H9 (cell line): ENCODE data around the gene FOXO6. TPM values are rescaled to one million over a fixed set of nuclear protein-coding genes. Genes with fewer than 3 reads are reported as not detected.

Source experiments
- DNase-seq: peaks from one replicate; pipeline ENCODE4 v3.0.0-alpha.2; 2017
- H2AFZ ChIP-seq: one replicate; pipeline ENCODE4 v1.6.1; 2013; ENCODE audit warnings: mild to moderate bottlenecking, low read length, control low read depth, moderate library complexity
- H2AK5ac ChIP-seq: 2 replicates; pipeline ENCODE4 v1.6.1; 2013; ENCODE audit warnings: low read length, control low read depth, mixed read lengths; ENCODE audit not compliant: insufficient read length
- H2BK120ac ChIP-seq: one replicate; pipeline ENCODE4 v1.6.1; 2013; ENCODE audit warnings: low read depth, mild to moderate bottlenecking, low read length, control low read depth, inconsistent platforms; ENCODE audit not compliant: poor library complexity, severe bottlenecking
- H2BK12ac ChIP-seq: 2 replicates; pipeline ENCODE4 v1.6.1; 2013; ENCODE audit warnings: low read length, control low read depth, mixed read lengths, low read depth; ENCODE audit not compliant: insufficient read length
- H2BK15ac ChIP-seq: 2 replicates; pipeline ENCODE4 v1.6.1; 2013; ENCODE audit warnings: low read depth, low read length, control low read depth
- H2BK20ac ChIP-seq: one replicate; pipeline ENCODE4 v1.6.1; 2013; ENCODE audit warnings: low read depth, mild to moderate bottlenecking, low read length, control low read depth, inconsistent platforms; ENCODE audit not compliant: poor library complexity, severe bottlenecking
- H2BK5ac ChIP-seq: 2 replicates; pipeline ENCODE4 v1.6.1; 2013; ENCODE audit warnings: low read length, control low read depth, mixed read lengths; ENCODE audit not compliant: insufficient read length
- H3K14ac ChIP-seq: 2 replicates; pipeline ENCODE4 v1.6.1; 2013; ENCODE audit warnings: low read length, control low read depth; ENCODE audit not compliant: insufficient read depth
- H3K18ac ChIP-seq: 2 replicates; pipeline ENCODE4 v1.6.1; 2013; ENCODE audit warnings: low read depth, mild to moderate bottlenecking, mixed read lengths, low read length, control low read depth; ENCODE audit not compliant: insufficient read length
- H3K23ac ChIP-seq: 2 replicates; pipeline ENCODE4 v1.6.1; 2013; ENCODE audit warnings: low read length, control low read depth, mixed read lengths, low read depth; ENCODE audit not compliant: insufficient read length
- H3K23me2 ChIP-seq: 2 replicates; pipeline ENCODE4 v1.6.1; 2013; ENCODE audit warnings: low read depth, mild to moderate bottlenecking, mixed read lengths, low read length, control low read depth; ENCODE audit not compliant: insufficient read length, poor library complexity, severe bottlenecking
- H3K27ac ChIP-seq: 2 replicates; pipeline ENCODE4 v1.5.1; 2013; ENCODE audit warnings: low read length, control low read depth, mixed read lengths, low read depth; ENCODE audit not compliant: insufficient read length
- H3K27me3 ChIP-seq: 2 replicates; pipeline ENCODE4 v1.6.1; 2013; ENCODE audit warnings: low read length, control low read depth, inconsistent platforms; ENCODE audit not compliant: insufficient read depth
- H3K4ac ChIP-seq: 2 replicates; pipeline ENCODE4 v1.6.1; 2013; ENCODE audit warnings: low read depth, mild to moderate bottlenecking, control low read depth, inconsistent platforms, low read length, moderate library complexity
- H3K4me1 ChIP-seq: 2 replicates; pipeline ENCODE4 v1.6.1; 2013; ENCODE audit warnings: low read length, control low read depth, inconsistent platforms; ENCODE audit not compliant: insufficient read depth
- H3K4me2 ChIP-seq: 2 replicates; pipeline ENCODE4 v1.6.1; 2013; ENCODE audit warnings: low read length, control low read depth, mixed read lengths; ENCODE audit not compliant: insufficient read length, insufficient read depth
- H3K56ac ChIP-seq: 2 replicates; pipeline ENCODE4 v1.6.1; 2013; ENCODE audit warnings: low read depth, mild to moderate bottlenecking, mixed read lengths, low read length, control low read depth; ENCODE audit not compliant: insufficient read length
- H3K79me1 ChIP-seq: 2 replicates; pipeline ENCODE4 v1.6.1; 2013; ENCODE audit warnings: low read depth, mild to moderate bottlenecking, moderate library complexity, low read length, control low read depth, inconsistent platforms; ENCODE audit not compliant: insufficient read depth, poor library complexity, severe bottlenecking
- H3K79me2 ChIP-seq: 2 replicates; pipeline ENCODE4 v1.6.1; 2013; ENCODE audit warnings: low read length, control low read depth, inconsistent platforms; ENCODE audit not compliant: insufficient read depth
- H3K9ac ChIP-seq: 2 replicates; pipeline ENCODE4 v1.6.1; 2013; ENCODE audit warnings: low read length, control low read depth, mixed read lengths; ENCODE audit not compliant: insufficient read length; ENCODE audit errors: extremely low read depth
- H3K9me3 ChIP-seq: one replicate; pipeline ENCODE4 v1.6.1; 2013; ENCODE audit warnings: low read depth, low read length, inconsistent platforms; ENCODE audit not compliant: control insufficient read depth
- H3T11ph ChIP-seq: one replicate; pipeline ENCODE4 v1.6.1; 2013; ENCODE audit warnings: mild to moderate bottlenecking, low read length, control low read depth, inconsistent platforms
- H4K20me1 ChIP-seq: one replicate; pipeline ENCODE4 v1.6.1; 2013; ENCODE audit not compliant: control insufficient read depth, insufficient read length, insufficient read depth
- H4K5ac ChIP-seq: 2 replicates; pipeline ENCODE4 v1.6.1; 2013; ENCODE audit warnings: low read depth, mild to moderate bottlenecking, mixed read lengths, low read length, control low read depth; ENCODE audit not compliant: insufficient read length
- H4K8ac ChIP-seq: replicated peaks from 2 replicates; pipeline ENCODE4 v1.6.1; 2013; ENCODE audit warnings: low read length, control low read depth, mixed read lengths, low read depth; ENCODE audit not compliant: insufficient read length
- H4K91ac ChIP-seq: 2 replicates; pipeline ENCODE4 v1.6.1; 2013; ENCODE audit warnings: low read depth, mild to moderate bottlenecking, moderate library complexity, mixed read lengths, low read length, control low read depth; ENCODE audit not compliant: insufficient read length
- H3K27ac Mint-ChIP-seq, 3 experiments: 2 replicates in 2 of 3; 3 replicates in 1 of 3; pipeline ENCODE4 v1.8.0; 2020 to 2021; ENCODE audit warnings: mixed read lengths in 3 of 3, mild to moderate bottlenecking in 1 of 3, moderate library complexity in 1 of 3
- H3K27me3 Mint-ChIP-seq: 2 replicates; pipeline ENCODE4 v1.8.0; 2021; ENCODE audit warnings: low read depth, mild to moderate bottlenecking, moderate library complexity, mixed read lengths
- H3K36me3 Mint-ChIP-seq, 3 experiments: 2 replicates in 2 of 3; 3 replicates in 1 of 3; pipeline ENCODE4 v1.8.0; 2020 to 2021; ENCODE audit warnings: low read depth in 3 of 3, mixed read lengths in 3 of 3; ENCODE audit not compliant: insufficient read depth in 1 of 3
- H3K4me1 Mint-ChIP-seq, 2 experiments: 2 replicates each; pipeline ENCODE4 v1.8.0; 2020; ENCODE audit warnings: mixed read lengths in 2 of 2
- H3K4me3 Mint-ChIP-seq, 2 experiments: 2 replicates in 1 of 2; 3 replicates in 1 of 2; pipeline ENCODE4 v1.8.0; 2020 to 2021; ENCODE audit warnings: mild to moderate bottlenecking in 2 of 2, mixed read lengths in 2 of 2, moderate library complexity in 1 of 2
- H3K9me3 Mint-ChIP-seq, 2 experiments: 2 replicates in 1 of 2; 3 replicates in 1 of 2; pipeline ENCODE4 v1.8.0; 2020; ENCODE audit warnings: mild to moderate bottlenecking in 2 of 2, mixed read lengths in 2 of 2, moderate library complexity in 1 of 2
- WGBS: extraction: QIAGEN DNeasy Blood & Tissue Kit; methylation state at CpG from one replicate; pipeline ENCODE4 v1.1.7; 2013; ENCODE audit warnings: missing lambda C conversion rate, low lambda C conversion rate, mixed read lengths; ENCODE audit not compliant: insufficient read length; ENCODE audit errors: extremely low coverage; 5-methylcytosine and 5-hydroxymethylcytosine counted together
- total RNA-seq: library from RNA; stranded (reverse); gene quantifications from 2 replicates; pipeline ENCODE4 v1.2.1, GENCODE V29; 2021
- TF ChIP-seq, protein P1 (sequence below): fragments of 200-600 bp; sonication (generic); conservative IDR thresholded peaks from 3 replicates; pipeline ENCODE4 v1.8.0; 2021; ENCODE audit warnings: antibody characterized with exemption, mild to moderate bottlenecking

The FOXO6 gene
- total RNA-seq, 1 experiment from 2014 or later, result 0.83 TPM

GRCh38 chr1:41378222-41378621 lies 17.0 kb downstream of the FOXO6 start:
- H3K27ac Mint-ChIP-seq, result no peak overlapping the region
- Histone ChIP-seq H4K8ac (no peak overlapping the region), H4K5ac (no peak overlapping the region), H2BK120ac (no peak overlapping the region), H3K9me3 (no peaks in the 10 kb centered on the region), H3K4me2 (no peak overlapping the region), H3K23ac (no peak overlapping the region), H2BK15ac (no peak overlapping the region), H2BK5ac (no peak overlapping the region), H3K9ac (no peak overlapping the region), H3K14ac (no peak overlapping the region; the same call in 1 of the 2 replicates), H3K27me3 (no peaks in the 10 kb centered on the region; the same call in 1 of the 2 replicates), H3K27ac (no peak overlapping the region), H3K18ac (no peak overlapping the region), H3K79me2 (no peaks in the 10 kb centered on the region), H4K20me1 (no peaks in the 10 kb centered on the region), H3K4me1 (peaks cover 6% of the 10 kb centered on the region; the same call in 1 of the 2 replicates), H3T11ph (no peak overlapping the region), H3K4ac (no peak overlapping the region), H3K79me1 (no peaks in the 10 kb centered on the region), H2AFZ (no peak overlapping the region), H3K23me2 (peaks cover 18% of the 10 kb centered on the region), H2BK12ac (no peak overlapping the region), H3K56ac (no peak overlapping the region), H4K91ac (no peak overlapping the region), H2BK20ac (no peak overlapping the region), H2AK5ac (no peak overlapping the region)
- H3K4me1 Mint-ChIP-seq, result peaks cover 21 to 34% of the 10 kb centered on the region in 2 experiments
- DNase-seq, result no peak
- H3K4me3 Mint-ChIP-seq, result no peak overlapping the region
- no peaks in the 10 kb centered on the region for H3K36me3 Mint-ChIP-seq
- H3K27me3 Mint-ChIP-seq, result peaks cover 54% of the 10 kb centered on the region
- TF ChIP-seq, protein P1, sequence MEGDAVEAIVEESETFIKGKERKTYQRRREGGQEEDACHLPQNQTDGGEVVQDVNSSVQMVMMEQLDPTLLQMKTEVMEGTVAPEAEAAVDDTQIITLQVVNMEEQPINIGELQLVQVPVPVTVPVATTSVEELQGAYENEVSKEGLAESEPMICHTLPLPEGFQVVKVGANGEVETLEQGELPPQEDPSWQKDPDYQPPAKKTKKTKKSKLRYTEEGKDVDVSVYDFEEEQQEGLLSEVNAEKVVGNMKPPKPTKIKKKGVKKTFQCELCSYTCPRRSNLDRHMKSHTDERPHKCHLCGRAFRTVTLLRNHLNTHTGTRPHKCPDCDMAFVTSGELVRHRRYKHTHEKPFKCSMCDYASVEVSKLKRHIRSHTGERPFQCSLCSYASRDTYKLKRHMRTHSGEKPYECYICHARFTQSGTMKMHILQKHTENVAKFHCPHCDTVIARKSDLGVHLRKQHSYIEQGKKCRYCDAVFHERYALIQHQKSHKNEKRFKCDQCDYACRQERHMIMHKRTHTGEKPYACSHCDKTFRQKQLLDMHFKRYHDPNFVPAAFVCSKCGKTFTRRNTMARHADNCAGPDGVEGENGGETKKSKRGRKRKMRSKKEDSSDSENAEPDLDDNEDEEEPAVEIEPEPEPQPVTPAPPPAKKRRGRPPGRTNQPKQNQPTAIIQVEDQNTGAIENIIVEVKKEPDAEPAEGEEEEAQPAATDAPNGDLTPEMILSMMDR, result no peak
- no CpG with 5 or more reads among the region's 4 CpGs for WGBS
- no peaks in the 10 kb centered on the region; a peak in 1 of 5 replicates for H3K9me3 Mint-ChIP-seq
